Upper lobe of left lung (tissue), 6 donors: ENCODE results near the gene CLEC3A. TPM values are rescaled to one million over a fixed set of nuclear protein-coding genes. Genes with fewer than 3 reads are reported as not detected.
"Not testable (repeated sequence)": the region's sequence is repeated elsewhere in the genome, so short reads cannot be mapped to it uniquely, and the experiment has no call there.

ENCODE experiments used
- ATAC-seq, 2 donors: fragments of 200-7000 bp; cut with Tn5 transposase; one replicate each; pipeline ENCODE4 v1.9.1; 2022; ENCODE audit warnings: mild to moderate bottlenecking in 2 of 2, moderate library complexity in 2 of 2; ENCODE audit not compliant: low FRiP score in 2 of 2
- DNase-seq, 2 donors: peaks; one replicate each; pipeline ENCODE4 v3.0.0-alpha.2; 2019 to 2020
- H3K27ac ChIP-seq, 4 donors: fragments of 200-600 bp; sonication (generic); one replicate each; pipeline ENCODE4 v1.5.1; 2016 to 2019
- H3K27me3 ChIP-seq, 4 donors: fragments of 200-600 bp; sonication (generic); one replicate each; pipeline ENCODE4 v1.5.1; 2017 to 2019
- H3K36me3 ChIP-seq, 4 donors: fragments of 200-600 bp; sonication (generic); one replicate each; pipeline ENCODE4 v1.5.1; 2016 to 2019
- H3K4me1 ChIP-seq, 4 donors: fragments of 200-600 bp; sonication (generic); one replicate each; pipeline ENCODE4 v1.5.1; 2018 to 2019
- H3K4me3 ChIP-seq, 4 donors: fragments of 200-600 bp; sonication (generic); one replicate each; pipeline ENCODE4 v1.5.1; 2017 to 2019; ENCODE audit warnings: mild to moderate bottlenecking in 2 of 4, moderate library complexity in 1 of 4
- H3K9me3 ChIP-seq, 4 donors: fragments of 200-600 bp; sonication (generic); one replicate each; pipeline ENCODE4 v1.5.1; 2018 to 2019
- CTCF ChIP-seq, 6 experiments: fragments of 450-650 bp in 4 of 6; fragments of 200-600 bp in 2 of 6; sonication (generic) in 2 of 6; IDR thresholded peaks; one replicate each; pipeline ENCODE4 v1.5.1; 2016 to 2019; ENCODE audit warnings: antibody characterized with exemption in 6 of 6
- EP300 ChIP-seq, 4 donors: sonication (generic); formaldehyde crosslinking; IDR thresholded peaks; one replicate each; pipeline ENCODE4 v1.5.1; 2017; ENCODE audit warnings: antibody characterized with exemption in 4 of 4, control low read depth in 2 of 4
- POLR2A ChIP-seq, 4 donors: fragments of 450-650 bp; IDR thresholded peaks; one replicate each; pipeline ENCODE4 v1.5.1; 2016 to 2017; ENCODE audit warnings: antibody characterized with exemption in 4 of 4, mild to moderate bottlenecking in 2 of 4
- POLR2AphosphoS5 ChIP-seq, 2 donors: sonication (generic); formaldehyde crosslinking; IDR thresholded peaks; one replicate each; pipeline ENCODE4 v1.5.1; 2017; ENCODE audit warnings: antibody characterized with exemption in 2 of 2
- WGBS, 2 donors: methylation state at CpG; one replicate each; pipeline ENCODE4 v1.1.5; 2017 to 2018; 5-methylcytosine and 5-hydroxymethylcytosine counted together
- total RNA-seq, 6 donors: library from RNA; depleted of rRNA in 4 of 6; stranded (reverse); fragments of >200 nt in 4 of 6; gene quantifications; one replicate each; pipeline versions ENCODE4 v1.1.0 to v1.2.1, GENCODE V29; 2016 to 2021
- donor health status: DM: no; HTN: no; CAD: no; lungs with moderate emphysema.
- donor health status: DM: no; HTN: yes; CAD: no; lungs with severe emphysema.

CLEC3A gene
- total RNA-seq, 6 donors from 2014 or later = not detected

- H3K36me3 ChIP-seq = no peaks in the 10 kb centered on the region
- WGBS, 2 donors = 77 to 83% methylated on average over 13 to 15 of the region's 15 CpGs
- peaks cover 0 to 5% (median 1%) of the 10 kb centered on the region in 4 donors for H3K4me1 ChIP-seq
- no peak overlapping the region for H3K27ac ChIP-seq
- DNase-seq = no peak
- no peak for TF ChIP-seq CTCF (IDR thresholded peaks at IDR 0.05)
- no peak for TF ChIP-seq POLR2AphosphoS5 (IDR thresholded peaks at IDR 0.05)
- TF ChIP-seq EP300 (IDR thresholded peaks at IDR 0.05) = no peak
- no peak for TF ChIP-seq POLR2A (IDR thresholded peaks at IDR 0.05)
- no peaks in the 10 kb centered on the region for H3K27me3 ChIP-seq
- no peak for ATAC-seq
- H3K4me3 ChIP-seq = no peak overlapping the region
- no peaks in the 10 kb centered on the region for H3K9me3 ChIP-seq
Observed at GRCh38 chr16:78048319-78048718, 26.0 kb downstream of the CLEC3A start.

- Histone ChIP-seq H3K27ac (no peak overlapping the region), H3K9me3 (no peaks in the 10 kb centered on the region), H3K4me1 (peaks cover 0 to 1% (median 0%) of the 10 kb centered on the region in 4 donors), H3K4me3 (no peak overlapping the region), H3K36me3 (no peaks in the 10 kb centered on the region), H3K27me3 (no peaks in the 10 kb centered on the region)
- ATAC-seq (no peak), DNase-seq (no peak)
- no peak for TF ChIP-seq CTCF (IDR thresholded peaks at IDR 0.05)
- no peak for TF ChIP-seq POLR2AphosphoS5 (IDR thresholded peaks at IDR 0.05)
- TF ChIP-seq POLR2A (IDR thresholded peaks at IDR 0.05) = no peak
- no peak for TF ChIP-seq EP300 (IDR thresholded peaks at IDR 0.05)
- WGBS, 2 donors = 76 to 90% methylated on average over 2 of the region's 2 CpGs
Observed at GRCh38 chr16:78050734-78051400, 28.5 kb downstream of the CLEC3A start.

- WGBS, 2 donors = 61 to 71% methylated on average over 9 of the region's 9 CpGs
- TF ChIP-seq CTCF (IDR thresholded peaks at IDR 0.05) (no peak), POLR2AphosphoS5 (IDR thresholded peaks at IDR 0.05) (no peak), EP300 (IDR thresholded peaks at IDR 0.05) (no peak), POLR2A (IDR thresholded peaks at IDR 0.05) (no peak)
- Histone ChIP-seq H3K36me3 (no peaks in the 10 kb centered on the region), H3K4me1 (no peaks in the 10 kb centered on the region), H3K9me3 (no peaks in the 10 kb centered on the region), H3K27ac (no peak overlapping the region), H3K27me3 (no peaks in the 10 kb centered on the region), H3K4me3 (no peak overlapping the region)
- ATAC-seq (no peak), DNase-seq (no peak)
Observed at GRCh38 chr16:78057803-78058564, 35.6 kb downstream of the CLEC3A start.

- DNase-seq = peak in 1 of 2 donors; percentile 58
- H3K4me1 ChIP-seq, H3K36me3 ChIP-seq, H3K27ac ChIP-seq, H3K27me3 ChIP-seq, H3K4me3 ChIP-seq, ATAC-seq, H3K9me3 ChIP-seq: not testable (repeated sequence)
- 78 to 84% methylated on average over 19 to 24 of the region's 25 CpGs for WGBS, 2 donors
Observed at GRCh38 chr16:78059806-78060205, 37.5 kb downstream of the CLEC3A start.

- Histone ChIP-seq H3K36me3 (no peaks in the 10 kb centered on the region), H3K27ac (no peak overlapping the region), H3K9me3 (no peaks in the 10 kb centered on the region), H3K4me1 (no peaks in the 10 kb centered on the region), H3K27me3 (no peaks in the 10 kb centered on the region), H3K4me3 (no peak overlapping the region)
- ATAC-seq (no peak), DNase-seq (no peak)
- 26 to 27% methylated on average over 5 of the region's 5 CpGs for WGBS, 2 donors
- TF ChIP-seq CTCF (IDR thresholded peaks at IDR 0.05) = no peak
- TF ChIP-seq POLR2AphosphoS5 (IDR thresholded peaks at IDR 0.05) = no peak
- TF ChIP-seq EP300 (IDR thresholded peaks at IDR 0.05) = no peak
- TF ChIP-seq POLR2A (IDR thresholded peaks at IDR 0.05) = no peak
Observed at GRCh38 chr16:78060295-78060694, 37.9 kb downstream of the CLEC3A start.
